ENCODE data around the gene SMARCC1.
A peak's percentile ranks its signal among the peaks of the same experiment; 100 is the strongest.

Gene SMARCC1

DNA sequence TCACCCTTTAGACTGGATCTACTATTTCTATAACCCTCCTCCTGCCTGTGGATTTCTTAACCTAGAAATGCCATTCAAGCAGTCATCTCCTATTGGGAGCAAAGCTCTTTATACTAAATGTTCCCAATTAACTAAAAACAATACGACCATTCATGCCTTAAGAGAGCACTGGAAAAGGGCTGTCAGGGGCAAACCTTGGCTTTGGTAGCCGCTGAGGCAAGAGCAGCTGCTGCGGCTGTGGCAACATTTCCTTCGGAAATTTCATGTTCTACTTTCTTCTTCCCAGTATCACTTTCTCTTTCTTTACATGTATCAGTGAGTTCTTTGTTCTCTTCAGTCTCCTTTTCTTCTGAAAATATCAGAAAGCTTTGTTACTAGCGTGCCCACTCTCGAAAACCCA lies 146.7 kb downstream of the SMARCC1 start:
- ChIA-PET POLR2A (no interaction called here), CTCF (interaction anchor here (0.6 to 0.9 kb wide), 2 partner anchors 113 to 235 kb away, joined by 3 read pairs; no protein-coding TSS in a partner anchor)
- peaks cover 4 to 82% of the 10 kb centered on the region in 2 experiments; a peak in 2 of 3 replicates for H3K36me3 ChIP-seq (ENCODE audit: control insufficient read depth in 2 of 2, insufficient read depth in 1 of 2, low read length in 2 of 2)
- no peaks in the 10 kb centered on the region for H3K9me3 ChIP-seq (ENCODE audit: control insufficient read depth, insufficient read depth, low read depth, low read length)
- TF ChIP-seq ZNF214 (tag by site-specific recombination; IDR thresholded peaks at IDR 0.05; ENCODE audit: borderline replicate concordance) (no peak), SP2 (tag by site-specific recombination; IDR thresholded peaks at IDR 0.05) (no peak), ZNF548 (tag by site-specific recombination; IDR thresholded peaks at IDR 0.05) (no peak)
- TF ChIP-seq, protein P1, sequence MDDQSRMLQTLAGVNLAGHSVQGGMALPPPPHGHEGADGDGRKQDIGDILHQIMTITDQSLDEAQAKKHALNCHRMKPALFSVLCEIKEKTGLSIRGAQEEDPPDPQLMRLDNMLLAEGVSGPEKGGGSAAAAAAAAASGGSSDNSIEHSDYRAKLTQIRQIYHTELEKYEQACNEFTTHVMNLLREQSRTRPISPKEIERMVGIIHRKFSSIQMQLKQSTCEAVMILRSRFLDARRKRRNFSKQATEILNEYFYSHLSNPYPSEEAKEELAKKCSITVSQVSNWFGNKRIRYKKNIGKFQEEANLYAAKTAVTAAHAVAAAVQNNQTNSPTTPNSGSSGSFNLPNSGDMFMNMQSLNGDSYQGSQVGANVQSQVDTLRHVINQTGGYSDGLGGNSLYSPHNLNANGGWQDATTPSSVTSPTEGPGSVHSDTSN (CRISPR knock-in tag; IDR thresholded peaks at IDR 0.05): no peak
- no peaks in the 10 kb centered on the region for H3K4me1 ChIP-seq (ENCODE audit: control insufficient read depth, insufficient read depth, low read length)
- H3K27ac ChIP-seq (ENCODE audit: extremely low read depth, low read depth, low read length): no peak overlapping the region
- H3K4me3 ChIP-seq (ENCODE audit: low read depth, low read length): no peak overlapping the region

DNA sequence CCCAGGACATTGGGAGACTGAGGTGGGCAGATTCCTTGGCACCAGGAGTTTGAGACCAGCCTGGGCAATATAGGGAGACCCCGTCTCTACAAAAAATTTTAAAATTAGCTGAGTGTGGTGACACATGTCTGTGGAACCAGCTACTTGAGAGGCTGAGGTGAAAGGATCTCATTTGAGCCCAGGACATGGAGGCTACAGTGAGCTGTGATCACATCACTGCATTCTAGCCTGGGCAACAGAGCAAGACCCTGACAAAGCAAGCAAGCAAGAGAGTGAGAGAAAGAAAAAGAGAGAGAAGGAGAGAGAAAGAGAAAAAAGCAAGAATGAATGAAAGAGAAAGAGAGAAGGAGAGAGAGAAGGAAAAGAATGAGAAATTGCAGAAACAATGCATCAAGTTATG lies 150.9 kb downstream of the SMARCC1 start:
- H3K36me3 ChIP-seq (ENCODE audit: control insufficient read depth in 2 of 2, insufficient read depth in 1 of 2, low read length in 2 of 2): peaks cover 4 to 90% of the 10 kb centered on the region in 2 experiments; a peak in 2 of 3 replicates
- ChIA-PET CTCF (no interaction called here), POLR2A (no interaction called here)
- H3K27ac ChIP-seq (ENCODE audit: extremely low read depth, low read depth, low read length): no peak overlapping the region
- peak; percentile 32; the same call in 1 of the 2 replicates for TF ChIP-seq ZNF366 (tag by site-specific recombination; conservative IDR thresholded peaks at IDR 0.05)
- TF ChIP-seq ZNF48 (tag by site-specific recombination; IDR thresholded peaks at IDR 0.05): no peak
- no peak for TF ChIP-seq ZNF654 (tag by site-specific recombination; IDR thresholded peaks at IDR 0.05; ENCODE audit: low read depth)
- no peak for TF ChIP-seq ZFP41 (tag by site-specific recombination; IDR thresholded peaks at IDR 0.05; ENCODE audit: borderline replicate concordance)
- no peak for TF ChIP-seq ZNF341 (tag by site-specific recombination; IDR thresholded peaks at IDR 0.05; ENCODE audit: low read depth)
- no peak for TF ChIP-seq SP7 (tag by site-specific recombination; IDR thresholded peaks at IDR 0.05)
- TF ChIP-seq YY2 (tag by site-specific recombination; IDR thresholded peaks at IDR 0.05): no peak
- peak; percentile 71; the same call in 1 of the 2 replicates for TF ChIP-seq ZNF121 (tag by site-specific recombination; IDR thresholded peaks at IDR 0.05)
- H3K4me1 ChIP-seq (ENCODE audit: control insufficient read depth, insufficient read depth, low read length): no peaks in the 10 kb centered on the region
- no peaks in the 10 kb centered on the region for H3K9me3 ChIP-seq (ENCODE audit: control insufficient read depth, insufficient read depth, low read depth, low read length)
- no peak overlapping the region for H3K4me3 ChIP-seq (ENCODE audit: low read depth, low read length)

DNA sequence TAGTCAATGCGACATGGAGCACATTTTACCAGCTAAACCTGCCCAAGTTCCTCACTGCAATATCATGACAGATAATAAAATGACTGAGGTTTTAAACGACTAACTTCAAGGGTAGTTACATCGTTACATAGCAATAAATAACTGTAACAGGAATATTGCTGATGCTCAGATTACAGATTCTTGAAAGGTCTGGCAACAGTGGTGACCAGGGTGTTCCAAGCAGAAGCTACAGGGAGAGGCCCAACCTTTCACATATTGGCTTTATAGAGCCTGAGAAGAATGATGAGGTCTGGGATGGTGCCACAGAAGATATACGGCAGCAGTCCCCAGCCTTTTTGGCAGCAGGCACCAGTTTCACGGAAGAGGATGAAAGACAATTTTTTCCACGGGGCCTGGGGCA lies 151.9 kb downstream of the SMARCC1 start:
- POLR2A ChIA-PET: no interaction called here
- no peak overlapping the region for H3K4me3 ChIP-seq (ENCODE audit: low read depth, low read length)

More for the DNA sequence above, 151.9 kb downstream of the SMARCC1 start:
- TF ChIP-seq ZNF837 (tag by site-specific recombination; IDR thresholded peaks at IDR 0.05) (no peak), ZNF514 (tag by site-specific recombination; IDR thresholded peaks at IDR 0.05) (no peak), ZNF311 (tag by site-specific recombination; IDR thresholded peaks at IDR 0.05; ENCODE audit: borderline replicate concordance) (no peak), ZNF544 (tag by site-specific recombination; IDR thresholded peaks at IDR 0.05) (no peak), KLF10 (tag by site-specific recombination; IDR thresholded peaks at IDR 0.05) (no peak), ZNF521 (tag by site-specific recombination; IDR thresholded peaks at IDR 0.05) (no peak), ZNF2 (tag by site-specific recombination; IDR thresholded peaks at IDR 0.05) (no peak), ZNF202 (tag by site-specific recombination; IDR thresholded peaks at IDR 0.05; ENCODE audit: borderline replicate concordance) (no peak), ZNF354C (tag by site-specific recombination; IDR thresholded peaks at IDR 0.05; ENCODE audit: borderline replicate concordance, low read depth) (no peak)
- TF ChIP-seq, protein P2, sequence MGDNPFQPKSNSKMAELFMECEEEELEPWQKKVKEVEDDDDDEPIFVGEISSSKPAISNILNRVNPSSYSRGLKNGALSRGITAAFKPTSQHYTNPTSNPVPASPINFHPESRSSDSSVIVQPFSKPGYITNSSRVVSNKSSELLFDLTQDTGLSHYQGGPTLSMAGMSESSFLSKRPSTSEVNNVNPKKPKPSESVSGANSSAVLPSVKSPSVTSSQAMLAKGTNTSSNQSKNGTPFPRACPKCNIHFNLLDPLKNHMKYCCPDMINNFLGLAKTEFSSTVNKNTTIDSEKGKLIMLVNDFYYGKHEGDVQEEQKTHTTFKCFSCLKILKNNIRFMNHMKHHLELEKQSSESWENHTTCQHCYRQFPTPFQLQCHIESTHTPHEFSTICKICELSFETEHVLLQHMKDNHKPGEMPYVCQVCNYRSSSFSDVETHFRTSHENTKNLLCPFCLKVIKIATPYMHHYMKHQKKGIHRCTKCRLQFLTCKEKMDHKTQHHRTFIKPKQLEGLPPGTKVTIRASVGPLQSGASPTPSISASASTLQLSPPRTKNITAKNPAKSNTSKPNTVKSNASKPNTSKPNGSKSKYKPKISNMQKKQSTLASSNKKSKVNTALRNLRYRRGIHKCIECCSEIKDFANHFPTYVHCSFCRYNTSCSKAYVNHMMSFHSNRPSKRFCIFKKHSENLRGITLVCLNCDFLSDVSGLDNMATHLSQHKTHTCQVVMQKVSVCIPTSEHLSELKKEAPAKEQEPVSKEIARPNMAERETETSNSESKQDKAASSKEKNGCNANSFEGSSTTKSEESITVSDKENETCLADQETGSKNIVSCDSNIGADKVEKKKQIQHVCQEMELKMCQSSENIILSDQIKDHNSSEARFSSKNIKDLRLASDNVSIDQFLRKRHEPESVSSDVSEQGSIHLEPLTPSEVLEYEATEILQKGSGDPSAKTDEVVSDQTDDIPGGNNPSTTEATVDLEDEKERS (tag by site-specific recombination; IDR thresholded peaks at IDR 0.05): no peak
- TF ChIP-seq, protein P3, sequence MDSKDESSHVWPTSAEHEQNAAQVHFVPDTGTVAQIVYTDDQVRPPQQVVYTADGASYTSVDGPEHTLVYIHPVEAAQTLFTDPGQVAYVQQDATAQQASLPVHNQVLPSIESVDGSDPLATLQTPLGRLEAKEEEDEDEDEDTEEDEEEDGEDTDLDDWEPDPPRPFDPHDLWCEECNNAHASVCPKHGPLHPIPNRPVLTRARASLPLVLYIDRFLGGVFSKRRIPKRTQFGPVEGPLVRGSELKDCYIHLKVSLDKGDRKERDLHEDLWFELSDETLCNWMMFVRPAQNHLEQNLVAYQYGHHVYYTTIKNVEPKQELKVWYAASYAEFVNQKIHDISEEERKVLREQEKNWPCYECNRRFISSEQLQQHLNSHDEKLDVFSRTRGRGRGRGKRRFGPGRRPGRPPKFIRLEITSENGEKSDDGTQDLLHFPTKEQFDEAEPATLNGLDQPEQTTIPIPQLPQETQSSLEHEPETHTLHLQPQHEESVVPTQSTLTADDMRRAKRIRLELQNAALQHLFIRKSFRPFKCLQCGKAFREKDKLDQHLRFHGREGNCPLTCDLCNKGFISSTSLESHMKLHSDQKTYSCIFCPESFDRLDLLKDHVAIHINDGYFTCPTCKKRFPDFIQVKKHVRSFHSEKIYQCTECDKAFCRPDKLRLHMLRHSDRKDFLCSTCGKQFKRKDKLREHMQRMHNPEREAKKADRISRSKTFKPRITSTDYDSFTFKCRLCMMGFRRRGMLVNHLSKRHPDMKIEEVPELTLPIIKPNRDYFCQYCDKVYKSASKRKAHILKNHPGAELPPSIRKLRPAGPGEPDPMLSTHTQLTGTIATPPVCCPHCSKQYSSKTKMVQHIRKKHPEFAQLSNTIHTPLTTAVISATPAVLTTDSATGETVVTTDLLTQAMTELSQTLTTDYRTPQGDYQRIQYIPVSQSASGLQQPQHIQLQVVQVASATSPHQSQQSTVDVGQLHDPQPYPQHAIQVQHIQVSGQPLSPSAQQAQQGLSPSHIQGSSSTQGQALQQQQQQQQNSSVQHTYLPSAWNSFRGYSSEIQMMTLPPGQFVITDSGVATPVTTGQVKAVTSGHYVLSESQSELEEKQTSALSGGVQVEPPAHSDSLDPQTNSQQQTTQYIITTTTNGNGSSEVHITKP (tag by site-specific recombination; IDR thresholded peaks at IDR 0.05): no peak
- Histone ChIP-seq H3K36me3 (ENCODE audit: control insufficient read depth in 2 of 2, insufficient read depth in 1 of 2, low read length in 2 of 2) (peaks cover 10 to 82% of the 10 kb centered on the region in 2 experiments; a peak in 2 of 3 replicates), H3K9me3 (ENCODE audit: control insufficient read depth, insufficient read depth, low read depth, low read length) (no peaks in the 10 kb centered on the region), H3K27ac (ENCODE audit: extremely low read depth, low read depth, low read length) (no peak overlapping the region), H3K4me1 (ENCODE audit: control insufficient read depth, insufficient read depth, low read length) (no peaks in the 10 kb centered on the region)
- CTCF ChIA-PET: no interaction called here
